G401 (cell line): Measurements from ENCODE around the gene C13orf46. TPM values are rescaled to one million over a fixed set of nuclear protein-coding genes. Genes with fewer than 3 reads are reported as not detected.
"Not testable (repeated sequence)": the region's sequence is repeated elsewhere in the genome, so short reads cannot be mapped to it uniquely, and the experiment has no call there.

ENCODE experiments used
- DNase-seq: peaks from one replicate; pipeline ENCODE4 v3.0.0-alpha.2; 2015; ENCODE audit warnings: low spot score
- in situ Hi-C: cut with HindIII; loops from 2 replicates; pipeline ENCODE4 v1.10.0; 2016; ENCODE audit warnings: low sequenced_read_pairs, mixed read lengths
- total RNA-seq: library from RNA; depleted of rRNA; stranded (reverse); fragments of >200 nt; shearing (Covaris generic); gene quantifications from 2 replicates; pipeline ENCODE4 v1.2.3, GENCODE V29; 2014; rRNA removed

The C13orf46 gene
- not detected in 2 replicates for total RNA-seq

- in situ Hi-C loops, result no loop called here
- DNase-seq, result no peak
Observed at GRCh38 chr13:113973218-113974164, at the start of gene C13orf46. TSS of gene C13orf46 (minus strand) at chr13:113974076. CDS start at chr13:113973997, 79 bp downstream.

DNA sequence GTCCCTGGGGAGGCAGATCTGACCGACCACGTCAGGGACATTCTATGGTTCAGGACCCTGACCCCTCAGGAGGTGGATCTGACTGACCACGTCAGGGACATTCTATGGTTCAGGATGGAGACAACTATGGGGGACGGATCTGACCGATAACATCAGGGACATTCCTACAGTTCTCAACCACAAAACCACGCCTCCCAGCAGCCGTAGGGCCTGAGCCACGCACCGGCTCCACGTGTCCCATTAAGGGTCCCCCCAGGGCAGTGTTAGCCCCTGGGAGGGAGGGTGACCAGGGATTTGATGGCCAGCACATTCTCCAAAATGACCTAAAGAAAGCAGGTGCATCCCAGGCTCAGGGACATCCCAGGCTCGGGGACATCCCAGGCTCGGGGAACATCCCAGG lies 49.0 kb upstream of the C13orf46 start:
- in situ Hi-C loops, result no loop called here
- no peak for DNase-seq

DNA sequence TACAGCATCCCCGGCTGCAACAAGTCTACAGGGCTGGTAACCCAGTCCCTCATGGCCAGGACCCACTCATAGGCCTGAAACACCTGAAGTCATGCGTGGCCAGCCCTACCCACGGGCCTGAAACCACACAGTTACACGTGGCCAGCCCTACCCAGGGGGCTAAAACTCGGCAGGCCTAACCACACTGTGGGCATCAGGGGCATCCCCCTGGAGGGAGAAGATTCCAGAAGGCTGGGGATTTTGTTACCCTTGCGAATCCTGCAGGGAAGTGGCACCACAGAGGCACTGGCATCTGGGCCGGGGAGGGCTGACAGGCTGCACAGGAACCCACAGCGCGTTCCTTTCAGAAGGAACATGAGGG lies 48.4 kb upstream of the C13orf46 start:
- no peak for DNase-seq
- in situ Hi-C loops, result no loop called here

DNA sequence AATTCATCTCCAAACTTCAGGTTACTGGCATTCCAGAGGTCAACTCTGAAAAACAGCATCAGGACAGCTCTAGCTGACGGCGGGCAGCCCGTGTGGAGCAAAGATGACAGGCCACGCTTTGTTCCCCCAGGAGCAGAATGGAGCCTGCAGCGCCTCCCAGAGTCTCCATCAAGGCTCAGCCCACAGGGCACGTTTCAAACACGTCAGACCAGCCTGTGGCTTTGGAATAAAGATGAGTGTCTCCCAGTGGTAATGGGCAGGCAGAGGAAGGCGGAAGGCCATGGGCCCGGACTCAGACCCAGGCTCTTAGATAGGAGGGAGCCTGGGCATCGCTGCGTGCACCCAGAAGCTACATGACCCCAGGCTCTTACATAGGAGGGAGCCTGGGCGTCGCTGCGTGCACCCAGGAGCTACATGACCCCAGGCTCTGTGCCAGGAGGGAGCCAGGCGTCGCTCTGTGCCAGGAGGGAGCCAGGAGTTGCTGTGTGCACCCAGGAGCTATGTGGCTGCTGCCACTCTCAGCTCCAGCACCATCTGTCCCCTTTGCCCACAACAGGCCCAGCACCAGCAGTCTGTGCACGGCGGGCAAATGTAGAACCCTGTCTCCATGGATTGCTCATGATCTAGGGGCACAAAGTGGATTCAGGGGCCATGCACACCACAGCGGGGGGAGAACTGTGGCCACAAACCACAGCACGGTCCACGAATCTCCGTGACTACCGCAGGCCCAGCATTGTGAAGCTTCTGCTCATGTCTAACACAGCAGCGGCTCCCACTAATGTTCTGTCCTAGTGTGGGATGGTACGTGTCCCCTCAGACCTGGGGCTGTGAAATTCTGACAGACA lies 47.8 kb upstream of the C13orf46 start:
- no peak for DNase-seq
- in situ Hi-C loops, result no loop called here

- DNase-seq, result no peak
- in situ Hi-C loops, result no loop called here
Observed at GRCh38 chr13:114020750-114021463, 47.0 kb upstream of the C13orf46 start.

- in situ Hi-C loops, DNase-seq: not testable (repeated sequence)
Observed at GRCh38 chr13:114020134-114020533, 46.3 kb upstream of the C13orf46 start.

DNA sequence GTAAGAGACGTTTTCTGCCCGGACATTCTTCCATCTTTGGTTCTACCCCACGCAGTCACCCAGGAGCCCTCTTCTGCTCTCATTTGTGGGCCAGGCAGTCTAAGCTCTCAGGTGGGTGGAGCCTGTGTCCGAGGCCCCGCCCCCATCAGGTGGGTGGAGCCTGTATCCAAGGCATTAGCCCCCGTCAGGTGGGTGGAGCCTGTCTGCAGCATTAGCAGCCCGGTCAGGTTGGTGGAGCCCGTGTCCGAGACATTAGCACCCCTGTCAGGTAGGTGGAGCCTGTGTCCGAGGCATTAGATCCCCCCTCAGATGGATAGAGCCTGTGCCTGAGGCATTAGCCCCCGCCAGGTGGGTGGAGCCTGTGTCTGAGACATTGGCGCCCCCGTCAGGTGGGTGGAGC lies 45.5 kb upstream of the C13orf46 start:
- DNase-seq, result no peak

DNA sequence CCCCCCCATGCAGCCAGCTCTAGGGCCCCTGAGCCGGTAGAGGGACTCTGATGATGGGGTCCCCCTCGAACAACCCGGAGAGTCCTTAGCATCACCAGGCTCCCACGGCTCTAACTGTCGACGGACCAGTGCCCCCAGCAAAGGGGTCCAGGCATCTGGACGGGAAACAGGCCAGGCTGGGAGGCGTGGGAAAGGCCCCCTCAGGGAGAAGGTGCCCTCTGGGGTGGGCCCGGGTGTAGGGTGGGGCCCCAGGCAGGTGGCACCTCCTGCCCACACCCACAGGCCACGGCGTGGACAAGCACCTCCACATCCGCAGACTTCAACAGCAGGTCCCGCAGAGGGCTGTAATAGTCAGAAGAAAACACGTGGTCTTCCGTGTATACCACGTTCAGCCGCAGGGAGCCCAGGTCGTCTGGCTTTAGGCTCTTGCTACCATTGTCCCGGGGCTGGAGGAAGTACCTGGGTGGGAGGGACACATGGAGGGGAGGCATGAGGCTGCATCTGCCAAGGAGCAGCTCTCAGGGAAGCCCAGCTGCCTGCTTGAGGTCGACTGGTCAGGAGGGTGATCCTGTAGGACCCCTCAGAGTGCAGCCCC lies 44.7 kb upstream of the C13orf46 start:
- DNase-seq, result no peak
- in situ Hi-C loops, result no loop called here

More for the DNA sequence above, 45.5 kb upstream of the C13orf46 start:
- in situ Hi-C loops, result no loop called here

DNA sequence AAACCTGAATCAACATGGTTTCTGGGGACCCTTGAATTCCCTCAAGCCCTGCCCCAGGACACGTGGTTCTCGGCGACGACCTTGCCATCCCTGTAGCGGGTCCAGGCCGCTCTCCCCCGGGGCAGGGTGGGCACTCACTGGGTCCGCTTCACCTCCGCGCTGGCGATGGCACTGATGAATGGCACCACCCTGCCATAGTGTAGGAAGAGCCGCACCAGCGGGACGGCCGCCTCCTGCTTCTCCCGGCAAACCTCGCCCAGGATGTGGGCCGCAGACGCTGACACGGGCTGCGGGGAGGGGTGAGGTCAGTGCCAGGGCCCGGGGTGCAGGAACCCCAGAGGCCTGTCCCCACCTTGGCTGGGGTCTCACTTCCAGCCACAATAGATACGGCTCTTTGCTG lies 44.1 kb upstream of the C13orf46 start:
- in situ Hi-C loops, result no loop called here
- DNase-seq, result no peak

- in situ Hi-C loops, result no loop called here
Observed at GRCh38 chr13:114017028-114017630, 43.3 kb upstream of the C13orf46 start.

GRCh38 chr13:114016321-114017027 lies 42.6 kb upstream of the C13orf46 start:
- no peak for DNase-seq
- in situ Hi-C loops, result no loop called here

More at GRCh38 chr13:114017028-114017630, 43.3 kb upstream of the C13orf46 start:
- no peak for DNase-seq

DNA sequence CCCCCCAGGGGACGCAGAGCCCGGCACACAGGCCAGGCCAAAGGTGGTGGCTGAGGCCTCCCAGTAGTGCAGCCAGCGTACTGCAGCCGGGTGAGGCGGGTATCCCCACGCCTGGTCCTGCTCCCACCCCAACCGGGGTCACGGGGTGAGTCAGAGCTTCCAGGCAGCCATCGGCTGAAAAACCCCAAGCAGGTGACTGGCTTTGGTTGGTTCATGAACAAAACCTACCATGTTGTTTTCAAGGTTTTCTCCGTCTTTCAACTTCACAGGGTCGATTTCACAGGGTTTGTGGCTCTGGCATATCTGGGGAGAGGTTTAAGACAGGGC lies 42.1 kb upstream of the C13orf46 start:
- in situ Hi-C loops, result no loop called here
- no peak for DNase-seq

DNA sequence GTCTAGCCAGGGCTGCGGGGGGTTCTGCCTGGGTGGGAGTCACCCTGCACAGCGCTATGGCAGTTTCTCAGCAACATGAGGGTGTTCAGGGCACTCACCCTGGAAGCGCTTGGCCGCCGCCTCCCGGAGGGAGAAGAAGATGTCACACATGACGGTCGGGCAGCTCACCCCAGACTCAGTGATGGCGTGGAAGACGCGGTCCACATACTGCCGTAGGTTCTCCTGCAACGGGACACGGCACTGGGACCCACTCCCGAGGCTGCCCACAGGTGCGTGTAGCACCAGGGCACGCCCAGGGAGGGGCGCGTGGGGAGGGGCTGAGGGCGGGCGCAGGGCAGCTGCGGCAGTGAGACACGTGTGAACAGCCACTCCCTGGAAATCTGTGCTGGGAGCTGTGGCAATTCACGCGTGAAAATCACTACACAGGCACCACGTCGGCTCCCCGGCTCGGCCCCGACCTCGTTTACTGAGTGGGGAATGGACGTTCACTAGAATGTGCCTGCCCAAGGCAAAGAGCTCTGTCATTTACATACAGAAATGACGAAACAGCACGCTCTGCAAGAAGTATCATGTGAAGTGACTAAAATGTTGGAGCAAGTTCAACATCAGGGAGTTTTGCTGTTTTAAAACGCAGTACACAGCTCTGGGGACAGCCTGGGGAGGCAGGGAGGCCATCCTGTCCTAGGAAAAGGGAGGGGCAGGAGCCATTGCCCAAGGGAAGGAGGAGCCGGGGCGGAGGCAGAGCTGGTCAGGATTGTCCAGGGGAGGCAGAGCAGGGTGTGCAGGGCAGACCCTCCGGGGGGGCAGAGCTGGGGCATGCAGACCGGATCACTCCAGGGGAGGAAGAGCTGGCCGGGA lies 41.5 kb upstream of the C13orf46 start:
- in situ Hi-C loops, result no loop called here

GRCh38 chr13:114013952-114014629 lies 40.2 kb upstream of the C13orf46 start:
- in situ Hi-C loops, result no loop called here

More for the DNA sequence above, 41.5 kb upstream of the C13orf46 start:
- DNase-seq, result no peak

GRCh38 chr13:114013336-114013735 lies 39.5 kb upstream of the C13orf46 start:
- no peak for DNase-seq
- in situ Hi-C loops, result no loop called here

More at GRCh38 chr13:114013952-114014629, 40.2 kb upstream of the C13orf46 start:
- DNase-seq, result no peak

DNA sequence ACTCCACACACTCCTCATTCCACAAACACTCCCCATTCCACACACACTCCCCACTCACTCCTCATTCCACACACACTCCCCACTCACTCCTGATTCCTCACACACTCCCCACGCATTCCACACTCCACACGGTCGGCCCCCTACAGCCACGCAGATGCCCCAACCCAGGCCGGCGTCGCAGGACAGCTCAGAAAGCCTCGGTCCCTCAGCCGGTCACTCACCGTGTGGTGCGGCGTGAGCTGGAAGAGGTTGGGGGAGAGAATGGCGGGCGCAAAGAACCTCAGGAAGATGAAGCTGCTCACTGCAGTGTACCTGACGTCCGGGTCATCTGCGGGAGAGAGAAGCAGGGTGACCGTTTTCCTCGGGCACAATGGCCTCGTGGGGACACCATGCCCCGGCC lies 39.0 kb upstream of the C13orf46 start:
- in situ Hi-C loops, result no loop called here
- DNase-seq, result no peak

GRCh38 chr13:114012141-114012540 lies 38.3 kb upstream of the C13orf46 start:
- no peak for DNase-seq
- in situ Hi-C loops, result no loop called here
